H54 (cell line): ENCODE results near the gene KIF19.
A peak's percentile ranks its signal among the peaks of the same experiment; 100 is the strongest.

Experiments used
- DNase-seq: peaks from one replicate; pipeline ENCODE4 v3.0.0; 2011; ENCODE audit warnings: low spot score, mixed read lengths; ENCODE audit not compliant: insufficient read length
- FAIRE-seq: peaks from 3 replicates; lab custom pipeline; 2011; peaks lifted over from hg19 to GRCh38; lab: Jason Lieb, UNC
- POLR2A ChIP-seq: IDR thresholded peaks from 2 replicates; pipeline ENCODE4 v1.6.1; 2011; ENCODE audit warnings: low read depth, mild to moderate bottlenecking, low read length

KIF19 gene

GRCh38 chr17:74371653-74372147 lies 45.7 kb downstream of the KIF19 start:
- DNase-seq (no peak), FAIRE-seq (no peak)
- TF ChIP-seq POLR2A: no peak

- DNase-seq (no peak), FAIRE-seq (no peak)
- no peak for TF ChIP-seq POLR2A
Observed at GRCh38 chr17:74372426-74372825, 46.4 kb downstream of the KIF19 start.

- TF ChIP-seq POLR2A: no peak
- no peak for DNase-seq
- no peak for FAIRE-seq
Observed at GRCh38 chr17:74373838-74374606, 48.0 kb downstream of the KIF19 start.

- FAIRE-seq (no peak), DNase-seq (no peak)
- no peak for TF ChIP-seq POLR2A
Observed at GRCh38 chr17:74374858-74375257, 48.8 kb downstream of the KIF19 start.

- FAIRE-seq (no peak), DNase-seq (peak; percentile 95)
- TF ChIP-seq POLR2A: no peak
Observed at GRCh38 chr17:74379495-74380085, 53.6 kb downstream of the KIF19 start.

GRCh38 chr17:74380086-74380958 lies 54.3 kb downstream of the KIF19 start:
- DNase-seq (no peak), FAIRE-seq (no peak)
- TF ChIP-seq POLR2A: 0 out of 2 replicates have a peak, but pooled peaks have one; percentile 21

GRCh38 chr17:74380959-74381808 lies 55.2 kb downstream of the KIF19 start:
- DNase-seq (no peak), FAIRE-seq (no peak)
- no peak for TF ChIP-seq POLR2A

GRCh38 chr17:74383141-74383540 lies 57.1 kb downstream of the KIF19 start:
- no peak for TF ChIP-seq POLR2A
- FAIRE-seq: no peak
- no peak for DNase-seq

GRCh38 chr17:74385201-74385600 lies 59.2 kb downstream of the KIF19 start:
- DNase-seq (no peak), FAIRE-seq (no peak)
- TF ChIP-seq POLR2A: no peak

- DNase-seq: no peak
- FAIRE-seq: no peak
- no peak for TF ChIP-seq POLR2A
Observed at GRCh38 chr17:74386386-74386785, 60.4 kb downstream of the KIF19 start.

- TF ChIP-seq POLR2A: no peak
- FAIRE-seq: no peak
- DNase-seq: no peak
Observed at GRCh38 chr17:74387365-74388218, 61.6 kb downstream of the KIF19 start.

- no peak for FAIRE-seq
- TF ChIP-seq POLR2A: no peak
- DNase-seq: no peak
Observed at GRCh38 chr17:74389084-74389753, 63.2 kb downstream of the KIF19 start.
